NCI-H774 (cell line): Measurements from ENCODE around the gene MATR3.
"Not testable (repeated sequence)": the region's sequence is repeated elsewhere in the genome, so short reads cannot be mapped to it uniquely, and the experiment has no call there.

Experiments
- DNase-seq: peaks from one replicate; lab custom pipeline; 2025; lab: John Stamatoyannopoulos, UW

The MATR3 gene

DNA sequence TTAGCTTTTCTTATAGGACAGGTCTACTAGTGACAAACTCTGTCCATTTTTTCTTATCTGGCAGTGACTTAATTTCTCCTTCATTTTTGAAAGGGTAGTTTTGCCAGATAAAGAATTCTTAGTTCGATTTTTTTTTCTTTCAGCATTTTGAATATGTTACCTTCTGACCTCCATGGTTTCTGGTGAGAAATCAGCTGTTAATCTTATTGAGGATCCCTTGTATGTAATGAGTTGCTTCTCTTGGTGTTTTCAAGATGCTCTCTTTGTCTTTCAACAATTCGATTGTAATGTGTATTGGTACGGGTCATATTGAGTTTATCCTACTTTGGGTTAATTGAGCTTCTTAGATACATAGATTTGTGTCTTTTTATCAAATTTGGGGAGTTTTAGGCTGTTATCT is 60.6 kb downstream of the MATR3 start:
- DNase-seq: no peak

GRCh38 chr5:139355900-139356299 is 62.4 kb downstream of the MATR3 start:
- DNase-seq: not testable (repeated sequence)

DNA sequence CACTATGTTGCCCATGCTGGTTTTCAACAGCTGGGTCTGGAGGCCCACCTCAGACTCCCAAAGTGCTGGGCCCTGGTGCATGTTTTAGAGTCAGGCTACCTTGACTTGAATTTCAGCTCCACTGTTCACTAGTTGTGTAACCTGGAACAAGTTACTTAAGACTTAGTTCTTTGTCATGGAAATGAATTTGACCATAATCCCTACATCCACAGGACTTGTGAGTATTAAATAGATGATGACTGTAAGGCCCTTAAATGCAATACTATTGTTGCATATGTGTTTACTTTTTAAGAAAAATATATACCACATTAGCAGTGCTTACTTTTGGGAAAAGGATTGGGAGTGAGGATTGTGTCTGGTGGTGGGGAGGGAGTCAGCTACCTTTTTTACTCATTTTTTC is 64.5 kb downstream of the MATR3 start:
- no peak for DNase-seq

DNA sequence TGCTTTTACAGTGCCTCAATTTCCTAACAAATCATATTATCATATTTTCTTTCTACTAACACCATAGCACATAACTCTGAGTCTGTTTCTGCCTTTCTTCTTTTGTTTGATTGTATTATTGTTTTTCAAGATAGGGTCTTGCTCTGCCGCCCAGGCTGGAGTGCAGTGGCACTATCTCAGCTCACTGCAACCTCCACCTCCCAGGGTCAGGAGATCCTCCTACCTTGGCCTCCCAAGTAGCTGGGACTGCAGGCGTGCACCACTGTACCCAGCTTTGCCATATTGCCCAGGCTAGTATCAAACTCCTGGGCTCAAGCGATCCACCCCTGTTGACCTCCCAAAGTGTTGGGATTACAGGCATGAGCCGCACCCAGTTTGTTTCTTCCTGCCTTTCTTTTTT is 66.8 kb downstream of the MATR3 start:
- DNase-seq: no peak

GRCh38 chr5:139361835-139362429 is 68.4 kb downstream of the MATR3 start:
- no peak for DNase-seq

- DNase-seq: no peak
Observed at GRCh38 chr5:139363937-139364336, 70.4 kb downstream of the MATR3 start.

DNA sequence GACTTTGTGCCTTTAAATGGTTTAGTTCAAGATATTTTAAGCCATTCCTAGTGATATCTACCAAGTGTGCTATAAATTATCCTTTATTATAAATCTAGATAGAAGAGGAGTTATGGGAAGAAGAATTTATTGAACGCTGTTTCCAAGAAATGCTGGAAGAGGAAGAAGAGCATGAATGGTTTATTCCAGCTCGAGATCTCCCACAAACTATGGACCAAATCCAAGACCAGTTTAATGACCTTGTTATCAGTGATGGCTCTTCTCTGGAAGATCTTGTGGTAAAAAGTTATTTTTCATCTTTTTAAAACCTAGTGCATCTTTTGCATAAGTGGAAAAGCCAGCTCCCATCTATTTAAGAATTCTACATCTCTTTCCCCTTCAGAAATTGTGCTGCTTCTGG is 70.9 kb downstream of the MATR3 start:
- DNase-seq: no peak

DNA sequence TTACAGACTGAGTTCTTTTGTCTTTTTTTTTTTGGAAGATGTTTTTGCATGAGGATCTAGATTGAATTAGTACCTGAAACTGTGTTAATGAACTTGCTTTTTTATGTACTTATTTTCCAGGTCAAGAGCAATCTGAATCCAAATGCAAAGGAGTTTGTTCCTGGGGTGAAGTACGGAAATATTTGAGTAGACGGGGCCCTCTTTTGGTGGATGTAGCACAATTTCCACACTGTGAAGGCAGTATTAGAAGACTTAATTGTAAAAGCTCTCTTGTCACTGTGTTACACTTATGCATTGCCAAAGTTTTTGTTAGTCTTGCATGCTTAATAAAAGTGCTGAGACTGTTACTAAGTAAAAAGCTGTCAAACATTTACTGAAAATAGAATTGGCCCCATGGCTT is 75.1 kb downstream of the MATR3 start:
- DNase-seq: no peak

DNA sequence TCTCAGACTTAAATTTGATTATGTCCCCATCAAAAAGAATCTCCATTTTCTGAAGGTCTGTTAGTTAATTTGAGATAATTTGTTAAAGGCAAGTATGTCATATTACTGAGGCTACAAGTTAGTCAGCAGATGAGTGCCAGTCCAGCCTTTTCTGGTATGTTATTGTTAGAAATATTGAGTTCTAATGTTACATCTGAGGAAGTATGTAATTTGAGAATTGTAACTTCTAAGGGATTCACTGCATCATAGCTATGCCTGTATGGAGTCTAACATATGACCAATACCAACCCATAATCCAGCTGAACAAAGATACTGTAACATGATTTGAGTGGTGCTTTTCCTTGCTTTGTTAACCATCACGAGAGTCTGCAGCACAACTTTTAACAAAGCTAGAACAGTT is 75.6 kb downstream of the MATR3 start:
- no peak for DNase-seq

DNA sequence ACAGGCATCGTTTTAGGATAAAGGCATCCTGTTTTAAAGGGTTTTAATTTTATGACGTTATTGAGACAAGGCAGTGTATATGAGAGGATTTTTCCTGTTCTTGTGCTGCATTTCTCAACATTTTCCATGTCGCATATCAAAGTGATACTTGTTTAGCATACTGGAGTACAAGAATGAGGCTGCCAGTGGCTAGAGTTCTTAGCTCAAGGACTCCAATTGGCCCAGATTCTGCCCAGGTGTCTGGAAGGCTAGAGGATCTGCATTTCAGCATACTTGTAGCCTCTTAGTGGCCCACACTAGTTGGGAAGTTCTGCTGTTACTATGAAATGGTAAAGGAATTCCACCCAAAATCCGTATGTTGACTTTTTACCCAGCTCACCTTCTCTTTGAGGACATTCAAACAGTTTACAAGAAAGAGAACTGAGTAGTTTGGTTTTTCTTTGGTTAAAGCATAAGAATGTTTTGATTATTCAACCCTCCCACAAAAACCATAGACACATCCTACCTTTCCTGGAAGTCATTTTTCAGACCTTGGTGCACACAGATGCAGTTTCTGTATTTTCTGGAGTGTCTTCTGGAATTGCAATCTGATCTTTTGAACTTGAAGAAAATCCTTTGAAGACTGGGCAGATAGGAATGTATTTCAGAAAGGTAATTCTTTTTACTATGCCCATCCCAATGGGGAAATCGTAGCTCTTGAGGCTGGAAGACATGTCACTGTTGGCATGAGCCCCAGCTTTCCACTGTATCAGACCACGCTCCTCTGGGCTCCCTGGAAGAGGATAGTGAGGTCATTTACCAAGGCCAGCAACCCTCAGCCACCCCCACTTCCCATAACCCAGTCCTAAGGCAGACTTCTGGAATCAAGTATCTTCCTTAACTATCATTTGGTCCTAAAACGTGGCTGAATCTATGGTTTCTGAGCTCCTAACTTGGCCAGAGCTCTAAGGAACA is 78.2 kb downstream of the MATR3 start:
- DNase-seq: no peak

DNA sequence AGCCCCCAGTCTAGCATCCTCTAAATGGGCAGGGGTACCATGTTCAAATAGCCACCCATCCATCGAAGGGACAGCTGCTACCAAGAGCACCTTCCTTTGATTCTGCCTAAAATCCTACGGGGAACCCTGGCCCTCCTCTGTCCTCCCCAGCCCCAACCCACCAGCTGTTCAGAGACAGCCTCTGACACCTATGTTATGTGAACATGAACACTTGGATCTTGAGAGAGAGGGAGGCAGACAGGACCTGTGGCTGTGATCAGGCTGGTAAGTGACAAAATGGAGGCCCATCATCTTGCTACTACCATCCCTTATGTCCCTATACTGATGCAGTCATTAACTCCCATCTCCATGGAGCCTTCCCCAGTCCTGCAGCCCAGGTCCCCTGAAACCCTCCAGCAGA is 81.4 kb downstream of the MATR3 start:
- DNase-seq: no peak

GRCh38 chr5:139376364-139376763 is 82.8 kb downstream of the MATR3 start:
- no peak for DNase-seq

DNA sequence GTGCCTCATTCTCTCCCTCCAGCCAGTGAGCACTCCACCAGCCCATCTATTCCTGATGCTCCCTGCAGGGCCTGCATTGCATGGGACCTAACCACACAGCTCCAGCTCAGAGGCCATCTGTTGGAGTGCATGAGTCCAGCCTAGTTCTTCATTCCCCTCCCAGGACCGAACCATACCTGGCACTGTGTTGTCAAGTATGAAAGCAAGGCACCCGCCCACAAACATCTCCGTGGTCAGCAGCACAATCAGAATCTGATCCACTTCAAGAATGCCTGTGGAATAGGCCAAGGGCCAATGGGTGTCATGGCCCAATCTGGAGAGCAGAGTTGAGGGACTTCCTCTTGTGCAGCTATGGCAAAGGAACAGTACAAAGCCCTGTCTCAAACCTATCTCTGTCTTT is 83.7 kb downstream of the MATR3 start:
- DNase-seq: no peak

GRCh38 chr5:139378101-139378825 is 84.7 kb downstream of the MATR3 start:
- DNase-seq: no peak

GRCh38 chr5:139378941-139379361 is 85.4 kb downstream of the MATR3 start:
- DNase-seq: no peak

DNA sequence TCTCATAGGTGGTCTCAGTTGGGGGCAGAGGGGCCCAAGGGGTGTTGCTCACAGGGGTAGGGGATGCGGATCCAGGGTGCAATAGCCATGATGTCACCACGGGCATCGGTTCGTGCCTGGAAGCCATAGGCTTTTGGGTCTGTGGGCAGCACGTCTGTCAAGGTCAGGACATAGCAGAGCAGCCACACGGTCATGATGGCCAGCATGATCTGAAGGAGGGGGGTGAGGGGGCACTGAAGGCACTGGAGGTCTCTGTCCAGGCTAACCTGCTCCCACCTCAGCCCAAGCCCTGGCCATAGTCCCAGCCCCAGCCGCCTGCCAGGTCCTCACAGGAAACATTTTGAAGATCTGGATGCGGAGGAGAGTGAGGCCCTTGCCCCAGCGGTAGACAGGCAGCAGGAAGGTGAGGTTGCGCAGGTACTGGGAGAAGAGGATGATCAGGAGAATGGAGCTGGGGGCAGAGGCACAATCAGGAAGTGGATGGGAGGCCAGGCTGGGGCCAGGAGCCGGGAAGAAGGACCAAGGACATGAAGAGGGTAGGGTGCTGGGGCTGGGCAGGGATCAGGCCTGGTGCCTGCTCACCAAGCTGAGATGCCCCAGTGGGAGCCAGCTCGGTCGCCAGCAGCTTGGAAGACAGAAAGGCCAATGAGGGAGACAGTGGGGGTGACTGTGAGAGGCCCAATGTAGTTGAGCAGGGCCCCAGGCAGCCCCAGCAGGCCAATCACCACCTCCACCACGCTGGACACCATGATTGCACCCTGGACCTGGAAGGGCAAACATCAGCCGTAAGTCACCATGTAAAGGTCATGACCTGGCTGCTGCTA is 86.3 kb downstream of the MATR3 start:
- no peak for DNase-seq
